ENCODE data around the gene ABCB11. TPM values are rescaled to one million over a fixed set of nuclear protein-coding genes. Genes with fewer than 3 reads are reported as not detected.

Gene ABCB11
- total RNA-seq, 4 donors from 2014 or later = 0.10 to 0.24 (median 0.12) TPM; not detected in 1

DNA sequence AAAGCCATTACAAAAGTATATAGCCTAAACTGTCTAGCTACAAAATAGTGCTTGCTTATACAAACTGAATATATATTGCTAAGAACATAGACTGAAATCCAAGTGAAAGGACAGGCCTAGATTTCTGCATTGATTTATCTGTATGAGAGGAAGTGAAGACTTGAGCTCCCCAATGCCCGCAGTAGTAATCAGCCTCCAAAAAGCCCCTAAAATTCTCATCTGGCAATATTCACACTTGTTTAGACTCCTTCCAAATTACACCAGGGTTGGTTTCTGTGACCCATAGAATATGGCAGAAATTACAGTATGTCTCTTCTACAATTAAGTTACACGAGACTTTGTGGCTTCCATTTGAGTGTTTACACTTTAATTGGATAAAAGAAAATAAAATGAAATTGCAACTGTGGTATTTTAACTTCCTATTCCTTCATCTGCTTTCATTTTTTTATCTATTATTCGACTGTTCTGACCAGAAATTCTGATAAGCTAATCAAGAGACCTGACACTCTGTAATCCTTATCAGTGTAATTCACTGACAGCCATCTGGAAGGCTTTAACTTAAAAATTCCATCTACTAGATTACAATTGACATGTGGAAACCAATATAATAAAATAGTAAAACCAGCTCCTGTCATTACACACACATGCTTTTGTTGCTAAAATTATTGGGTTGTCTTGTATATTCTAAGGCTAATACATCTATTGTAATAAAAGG is 21.1 kb downstream of the ABCB11 start:
- no peaks in the 10 kb centered on the region for H3K4me1 ChIP-seq
- DNase-seq (no peak), ATAC-seq (no peak)
- H3K27ac ChIP-seq = no peak overlapping the region
- H3K27me3 ChIP-seq = no peaks in the 10 kb centered on the region
- H3K4me3 ChIP-seq = no peak overlapping the region
- intact Hi-C loops (cut with DNase I; ENCODE audit: low total_unique reads) = no loop called here
- H3K36me3 ChIP-seq = no peaks in the 10 kb centered on the region
- TF ChIP-seq, protein P1, sequence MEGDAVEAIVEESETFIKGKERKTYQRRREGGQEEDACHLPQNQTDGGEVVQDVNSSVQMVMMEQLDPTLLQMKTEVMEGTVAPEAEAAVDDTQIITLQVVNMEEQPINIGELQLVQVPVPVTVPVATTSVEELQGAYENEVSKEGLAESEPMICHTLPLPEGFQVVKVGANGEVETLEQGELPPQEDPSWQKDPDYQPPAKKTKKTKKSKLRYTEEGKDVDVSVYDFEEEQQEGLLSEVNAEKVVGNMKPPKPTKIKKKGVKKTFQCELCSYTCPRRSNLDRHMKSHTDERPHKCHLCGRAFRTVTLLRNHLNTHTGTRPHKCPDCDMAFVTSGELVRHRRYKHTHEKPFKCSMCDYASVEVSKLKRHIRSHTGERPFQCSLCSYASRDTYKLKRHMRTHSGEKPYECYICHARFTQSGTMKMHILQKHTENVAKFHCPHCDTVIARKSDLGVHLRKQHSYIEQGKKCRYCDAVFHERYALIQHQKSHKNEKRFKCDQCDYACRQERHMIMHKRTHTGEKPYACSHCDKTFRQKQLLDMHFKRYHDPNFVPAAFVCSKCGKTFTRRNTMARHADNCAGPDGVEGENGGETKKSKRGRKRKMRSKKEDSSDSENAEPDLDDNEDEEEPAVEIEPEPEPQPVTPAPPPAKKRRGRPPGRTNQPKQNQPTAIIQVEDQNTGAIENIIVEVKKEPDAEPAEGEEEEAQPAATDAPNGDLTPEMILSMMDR (IDR thresholded peaks at IDR 0.05 in 4 of 5, conservative IDR thresholded peaks at IDR 0.05 in 1 of 5) = no peak
- no peak for TF ChIP-seq POLR2A (IDR thresholded peaks at IDR 0.05)
- H3K9me3 ChIP-seq = no peaks in the 10 kb centered on the region
- in situ Hi-C loops (cut with MboI; ENCODE audit: low sequenced_read_pairs in 4 of 4) = no loop called here

DNA sequence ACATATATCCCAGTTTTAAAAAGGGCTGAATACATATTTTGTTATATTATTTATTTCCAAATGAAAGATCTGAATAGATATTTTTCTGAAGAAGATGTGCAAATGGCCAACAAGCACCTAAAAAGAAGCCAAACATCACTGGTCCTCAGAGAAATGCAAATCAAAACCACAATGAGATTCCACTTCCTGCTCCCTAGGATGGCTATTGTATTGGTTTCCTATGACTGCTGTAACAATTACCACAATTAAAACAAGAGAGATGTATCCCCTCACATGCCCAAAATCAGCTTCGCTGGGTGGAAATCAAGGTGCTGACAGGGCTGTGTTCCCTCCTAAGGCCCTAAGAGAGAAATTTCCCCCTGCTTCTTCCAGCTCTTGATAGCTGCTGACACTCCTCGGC is 23.2 kb downstream of the ABCB11 start:
- ATAC-seq (no peak), DNase-seq (no peak)
- Histone ChIP-seq H3K9me3 (no peaks in the 10 kb centered on the region), H3K27me3 (no peaks in the 10 kb centered on the region), H3K36me3 (no peaks in the 10 kb centered on the region), H3K27ac (no peak overlapping the region), H3K4me3 (no peak overlapping the region), H3K4me1 (no peaks in the 10 kb centered on the region)
- intact Hi-C loops (cut with DNase I; ENCODE audit: low total_unique reads) (no loop called here), in situ Hi-C loops (cut with MboI; ENCODE audit: low sequenced_read_pairs in 4 of 4) (no loop called here)
- TF ChIP-seq, protein P1 (IDR thresholded peaks at IDR 0.05 in 4 of 5, conservative IDR thresholded peaks at IDR 0.05 in 1 of 5) = no peak
- TF ChIP-seq POLR2A (IDR thresholded peaks at IDR 0.05) = no peak

DNA sequence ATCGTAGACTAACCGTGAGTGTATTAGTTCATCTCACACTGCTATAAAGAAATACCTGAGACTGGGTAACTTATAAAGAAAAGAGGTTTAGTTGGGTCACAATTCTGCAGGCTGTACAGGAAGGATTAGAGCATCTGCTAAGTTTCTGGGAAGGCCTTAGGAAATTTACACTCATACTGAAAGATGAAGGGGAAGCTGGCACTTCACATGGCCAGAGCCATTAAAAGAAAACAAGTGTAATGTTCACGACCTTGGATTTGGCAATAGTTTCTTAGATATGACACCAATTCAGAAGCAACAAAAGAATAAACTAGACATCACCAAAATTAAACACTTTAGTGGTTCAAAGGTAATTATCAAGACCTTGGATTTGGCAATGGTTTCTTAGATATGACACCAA is 23.8 kb downstream of the ABCB11 start:
- H3K4me1 ChIP-seq = no peaks in the 10 kb centered on the region
- H3K9me3 ChIP-seq = no peaks in the 10 kb centered on the region
- intact Hi-C loops (cut with DNase I; ENCODE audit: low total_unique reads) (no loop called here), in situ Hi-C loops (cut with MboI; ENCODE audit: low sequenced_read_pairs in 4 of 4) (no loop called here)
- no peaks in the 10 kb centered on the region for H3K36me3 ChIP-seq
- no peak overlapping the region for H3K4me3 ChIP-seq
- ATAC-seq (no peak), DNase-seq (no peak)
- no peaks in the 10 kb centered on the region for H3K27me3 ChIP-seq
- no peak for TF ChIP-seq POLR2A (IDR thresholded peaks at IDR 0.05)
- TF ChIP-seq, protein P1 (IDR thresholded peaks at IDR 0.05 in 4 of 5, conservative IDR thresholded peaks at IDR 0.05 in 1 of 5) = no peak
- H3K27ac ChIP-seq = no peak overlapping the region

DNA sequence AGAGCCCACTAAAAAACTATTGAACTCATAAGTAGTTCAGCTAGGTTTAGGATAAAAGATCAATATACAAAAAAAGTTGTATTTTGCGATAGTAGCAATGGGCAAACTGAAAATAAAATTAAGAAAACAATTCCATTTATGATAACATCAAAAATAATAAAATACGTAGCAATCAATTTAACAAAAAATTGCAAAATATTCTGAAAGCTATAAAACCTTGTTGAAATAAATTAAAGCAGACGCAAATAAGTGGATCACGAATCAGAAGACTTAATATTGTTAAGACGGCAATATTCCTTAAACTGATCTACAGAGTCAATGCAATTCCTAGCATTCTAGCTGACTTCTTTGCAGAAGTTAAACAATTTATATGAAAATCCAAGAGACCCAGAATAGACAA is 24.5 kb downstream of the ABCB11 start:
- no peaks in the 10 kb centered on the region for H3K9me3 ChIP-seq
- DNase-seq (no peak), ATAC-seq (no peak)
- TF ChIP-seq, protein P1 (IDR thresholded peaks at IDR 0.05 in 4 of 5, conservative IDR thresholded peaks at IDR 0.05 in 1 of 5) = no peak
- TF ChIP-seq POLR2A (IDR thresholded peaks at IDR 0.05) = no peak
- no peaks in the 10 kb centered on the region for H3K27me3 ChIP-seq
- intact Hi-C loops (cut with DNase I; ENCODE audit: low total_unique reads) (no loop called here), in situ Hi-C loops (cut with MboI; ENCODE audit: low sequenced_read_pairs in 4 of 4) (no loop called here)
- H3K4me1 ChIP-seq = no peaks in the 10 kb centered on the region
- H3K4me3 ChIP-seq = no peak overlapping the region
- H3K27ac ChIP-seq = no peak overlapping the region
- H3K36me3 ChIP-seq = no peaks in the 10 kb centered on the region

DNA sequence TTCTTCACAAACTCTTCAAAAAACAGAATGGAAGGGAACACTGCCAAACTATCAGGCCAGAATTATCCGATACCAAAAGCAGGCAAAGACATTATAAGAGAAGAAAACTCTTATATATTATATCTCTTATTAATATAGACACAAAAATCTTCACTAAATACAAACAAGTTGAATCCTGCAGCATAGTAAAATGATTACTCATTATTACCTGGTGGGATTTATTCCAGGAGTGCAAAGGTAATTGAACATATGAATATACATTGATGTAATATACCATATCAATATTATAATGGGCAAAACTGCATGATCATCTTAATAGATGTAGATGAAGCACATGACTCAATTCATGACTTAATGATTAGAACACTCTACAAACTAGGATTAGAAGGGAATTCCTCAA is 25.1 kb downstream of the ABCB11 start:
- Histone ChIP-seq H3K4me3 (no peak overlapping the region), H3K27ac (no peak overlapping the region), H3K36me3 (no peaks in the 10 kb centered on the region), H3K4me1 (no peaks in the 10 kb centered on the region), H3K27me3 (no peaks in the 10 kb centered on the region), H3K9me3 (no peaks in the 10 kb centered on the region)
- ATAC-seq (no peak), DNase-seq (no peak)
- intact Hi-C loops (cut with DNase I; ENCODE audit: low total_unique reads) (no loop called here), in situ Hi-C loops (cut with MboI; ENCODE audit: low sequenced_read_pairs in 4 of 4) (no loop called here)
- TF ChIP-seq, protein P1 (IDR thresholded peaks at IDR 0.05 in 4 of 5, conservative IDR thresholded peaks at IDR 0.05 in 1 of 5) = no peak
- TF ChIP-seq POLR2A (IDR thresholded peaks at IDR 0.05) = no peak

Data from gastrocnemius medialis (tissue), 4 donors.